H9 (cell line): ENCODE results near the gene RPP25. TPM values are rescaled to one million over a fixed set of nuclear protein-coding genes. Genes with fewer than 3 reads are reported as not detected.

Experiments
- DNase-seq: peaks from one replicate; pipeline ENCODE4 v3.0.0-alpha.2; 2017
- H2AFZ ChIP-seq: one replicate; pipeline ENCODE4 v1.6.1; 2013; ENCODE audit warnings: mild to moderate bottlenecking, low read length, control low read depth, moderate library complexity
- H2AK5ac ChIP-seq: 2 replicates; pipeline ENCODE4 v1.6.1; 2013; ENCODE audit warnings: low read length, control low read depth, mixed read lengths; ENCODE audit not compliant: insufficient read length
- H2BK120ac ChIP-seq: one replicate; pipeline ENCODE4 v1.6.1; 2013; ENCODE audit warnings: low read depth, mild to moderate bottlenecking, low read length, control low read depth, inconsistent platforms; ENCODE audit not compliant: poor library complexity, severe bottlenecking
- H2BK12ac ChIP-seq: 2 replicates; pipeline ENCODE4 v1.6.1; 2013; ENCODE audit warnings: low read length, control low read depth, mixed read lengths, low read depth; ENCODE audit not compliant: insufficient read length
- H2BK15ac ChIP-seq: 2 replicates; pipeline ENCODE4 v1.6.1; 2013; ENCODE audit warnings: low read depth, low read length, control low read depth
- H2BK20ac ChIP-seq: one replicate; pipeline ENCODE4 v1.6.1; 2013; ENCODE audit warnings: low read depth, mild to moderate bottlenecking, low read length, control low read depth, inconsistent platforms; ENCODE audit not compliant: poor library complexity, severe bottlenecking
- H2BK5ac ChIP-seq: 2 replicates; pipeline ENCODE4 v1.6.1; 2013; ENCODE audit warnings: low read length, control low read depth, mixed read lengths; ENCODE audit not compliant: insufficient read length
- H3K14ac ChIP-seq: 2 replicates; pipeline ENCODE4 v1.6.1; 2013; ENCODE audit warnings: low read length, control low read depth; ENCODE audit not compliant: insufficient read depth
- H3K18ac ChIP-seq: 2 replicates; pipeline ENCODE4 v1.6.1; 2013; ENCODE audit warnings: low read depth, mild to moderate bottlenecking, mixed read lengths, low read length, control low read depth; ENCODE audit not compliant: insufficient read length
- H3K23ac ChIP-seq: 2 replicates; pipeline ENCODE4 v1.6.1; 2013; ENCODE audit warnings: low read length, control low read depth, mixed read lengths, low read depth; ENCODE audit not compliant: insufficient read length
- H3K23me2 ChIP-seq: 2 replicates; pipeline ENCODE4 v1.6.1; 2013; ENCODE audit warnings: low read depth, mild to moderate bottlenecking, mixed read lengths, low read length, control low read depth; ENCODE audit not compliant: insufficient read length, poor library complexity, severe bottlenecking
- H3K27ac ChIP-seq: 2 replicates; pipeline ENCODE4 v1.5.1; 2013; ENCODE audit warnings: low read length, control low read depth, mixed read lengths, low read depth; ENCODE audit not compliant: insufficient read length
- H3K27me3 ChIP-seq: 2 replicates; pipeline ENCODE4 v1.6.1; 2013; ENCODE audit warnings: low read length, control low read depth, inconsistent platforms; ENCODE audit not compliant: insufficient read depth
- H3K4ac ChIP-seq: 2 replicates; pipeline ENCODE4 v1.6.1; 2013; ENCODE audit warnings: low read depth, mild to moderate bottlenecking, control low read depth, inconsistent platforms, low read length, moderate library complexity
- H3K4me1 ChIP-seq: 2 replicates; pipeline ENCODE4 v1.6.1; 2013; ENCODE audit warnings: low read length, control low read depth, inconsistent platforms; ENCODE audit not compliant: insufficient read depth
- H3K4me2 ChIP-seq: 2 replicates; pipeline ENCODE4 v1.6.1; 2013; ENCODE audit warnings: low read length, control low read depth, mixed read lengths; ENCODE audit not compliant: insufficient read length, insufficient read depth
- H3K56ac ChIP-seq: 2 replicates; pipeline ENCODE4 v1.6.1; 2013; ENCODE audit warnings: low read depth, mild to moderate bottlenecking, mixed read lengths, low read length, control low read depth; ENCODE audit not compliant: insufficient read length
- H3K79me1 ChIP-seq: 2 replicates; pipeline ENCODE4 v1.6.1; 2013; ENCODE audit warnings: low read depth, mild to moderate bottlenecking, moderate library complexity, low read length, control low read depth, inconsistent platforms; ENCODE audit not compliant: insufficient read depth, poor library complexity, severe bottlenecking
- H3K79me2 ChIP-seq: 2 replicates; pipeline ENCODE4 v1.6.1; 2013; ENCODE audit warnings: low read length, control low read depth, inconsistent platforms; ENCODE audit not compliant: insufficient read depth
- H3K9ac ChIP-seq: 2 replicates; pipeline ENCODE4 v1.6.1; 2013; ENCODE audit warnings: low read length, control low read depth, mixed read lengths; ENCODE audit not compliant: insufficient read length; ENCODE audit errors: extremely low read depth
- H3K9me3 ChIP-seq: one replicate; pipeline ENCODE4 v1.6.1; 2013; ENCODE audit warnings: low read depth, low read length, inconsistent platforms; ENCODE audit not compliant: control insufficient read depth
- H3T11ph ChIP-seq: one replicate; pipeline ENCODE4 v1.6.1; 2013; ENCODE audit warnings: mild to moderate bottlenecking, low read length, control low read depth, inconsistent platforms
- H4K20me1 ChIP-seq: one replicate; pipeline ENCODE4 v1.6.1; 2013; ENCODE audit not compliant: control insufficient read depth, insufficient read length, insufficient read depth
- H4K5ac ChIP-seq: 2 replicates; pipeline ENCODE4 v1.6.1; 2013; ENCODE audit warnings: low read depth, mild to moderate bottlenecking, mixed read lengths, low read length, control low read depth; ENCODE audit not compliant: insufficient read length
- H4K8ac ChIP-seq: replicated peaks from 2 replicates; pipeline ENCODE4 v1.6.1; 2013; ENCODE audit warnings: low read length, control low read depth, mixed read lengths, low read depth; ENCODE audit not compliant: insufficient read length
- H4K91ac ChIP-seq: 2 replicates; pipeline ENCODE4 v1.6.1; 2013; ENCODE audit warnings: low read depth, mild to moderate bottlenecking, moderate library complexity, mixed read lengths, low read length, control low read depth; ENCODE audit not compliant: insufficient read length
- H3K27ac Mint-ChIP-seq, 3 experiments: 2 replicates in 2 of 3; 3 replicates in 1 of 3; pipeline ENCODE4 v1.8.0; 2020 to 2021; ENCODE audit warnings: mixed read lengths in 3 of 3, mild to moderate bottlenecking in 1 of 3, moderate library complexity in 1 of 3
- H3K27me3 Mint-ChIP-seq: 2 replicates; pipeline ENCODE4 v1.8.0; 2021; ENCODE audit warnings: low read depth, mild to moderate bottlenecking, moderate library complexity, mixed read lengths
- H3K36me3 Mint-ChIP-seq, 3 experiments: 2 replicates in 2 of 3; 3 replicates in 1 of 3; pipeline ENCODE4 v1.8.0; 2020 to 2021; ENCODE audit warnings: low read depth in 3 of 3, mixed read lengths in 3 of 3; ENCODE audit not compliant: insufficient read depth in 1 of 3
- H3K4me1 Mint-ChIP-seq, 2 experiments: 2 replicates each; pipeline ENCODE4 v1.8.0; 2020; ENCODE audit warnings: mixed read lengths in 2 of 2
- H3K4me3 Mint-ChIP-seq, 2 experiments: 2 replicates in 1 of 2; 3 replicates in 1 of 2; pipeline ENCODE4 v1.8.0; 2020 to 2021; ENCODE audit warnings: mild to moderate bottlenecking in 2 of 2, mixed read lengths in 2 of 2, moderate library complexity in 1 of 2
- H3K9me3 Mint-ChIP-seq, 2 experiments: 2 replicates in 1 of 2; 3 replicates in 1 of 2; pipeline ENCODE4 v1.8.0; 2020; ENCODE audit warnings: mild to moderate bottlenecking in 2 of 2, mixed read lengths in 2 of 2, moderate library complexity in 1 of 2
- WGBS: extraction: QIAGEN DNeasy Blood & Tissue Kit; methylation state at CpG from one replicate; pipeline ENCODE4 v1.1.7; 2013; ENCODE audit warnings: missing lambda C conversion rate, low lambda C conversion rate, mixed read lengths; ENCODE audit not compliant: insufficient read length; ENCODE audit errors: extremely low coverage; 5-methylcytosine and 5-hydroxymethylcytosine counted together
- total RNA-seq: library from RNA; stranded (reverse); gene quantifications from 2 replicates; pipeline ENCODE4 v1.2.1, GENCODE V29; 2021
- TF ChIP-seq, protein P1 (sequence below): fragments of 200-600 bp; sonication (generic); conservative IDR thresholded peaks from 3 replicates; pipeline ENCODE4 v1.8.0; 2021; ENCODE audit warnings: antibody characterized with exemption, mild to moderate bottlenecking

Gene RPP25
- total RNA-seq, 1 experiment from 2014 or later: 12.6 TPM

DNA sequence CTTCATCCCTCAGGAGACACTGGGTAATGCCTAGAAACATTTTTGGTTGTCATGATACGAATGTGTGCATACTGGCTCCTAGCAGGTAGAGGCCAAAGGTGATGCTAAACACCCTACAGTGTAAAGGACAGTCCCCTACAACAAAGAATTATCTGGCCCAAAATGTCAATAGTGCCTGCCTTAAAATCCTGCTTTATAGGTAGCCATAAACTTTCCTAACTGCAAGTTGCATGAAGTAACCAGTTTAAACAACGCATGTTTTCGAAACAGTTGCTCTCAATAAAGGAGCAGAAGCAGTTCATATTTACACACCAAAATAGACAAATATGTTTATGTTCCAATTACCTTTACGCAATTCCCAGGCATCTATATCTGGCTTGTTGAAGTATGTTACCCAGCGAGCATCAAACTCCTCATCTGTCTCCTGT, 27.8 kb downstream of the RPP25 start:
- no peak overlapping the region for H2BK20ac ChIP-seq
- no CpG with 5 or more reads among the region's 5 CpGs for WGBS
- Mint-ChIP-seq H3K27ac (no peak overlapping the region), H3K27me3 (no peaks in the 10 kb centered on the region), H3K9me3 (no peaks in the 10 kb centered on the region), H3K36me3 (peaks cover 31 to 64% (median 55%) of the 10 kb centered on the region in 3 experiments; a peak in 6 of 7 replicates), H3K4me3 (no peak overlapping the region), H3K4me1 (no peaks in the 10 kb centered on the region)
- no peak overlapping the region for H4K8ac ChIP-seq
- H3K18ac ChIP-seq: no peak overlapping the region
- H3K27ac ChIP-seq: no peak overlapping the region
- peaks cover 10% of the 10 kb centered on the region for H3K79me1 ChIP-seq
- no peaks in the 10 kb centered on the region for H3K23me2 ChIP-seq
- no peaks in the 10 kb centered on the region for H3K27me3 ChIP-seq
- H3K14ac ChIP-seq: no peak overlapping the region
- TF ChIP-seq, protein P1, sequence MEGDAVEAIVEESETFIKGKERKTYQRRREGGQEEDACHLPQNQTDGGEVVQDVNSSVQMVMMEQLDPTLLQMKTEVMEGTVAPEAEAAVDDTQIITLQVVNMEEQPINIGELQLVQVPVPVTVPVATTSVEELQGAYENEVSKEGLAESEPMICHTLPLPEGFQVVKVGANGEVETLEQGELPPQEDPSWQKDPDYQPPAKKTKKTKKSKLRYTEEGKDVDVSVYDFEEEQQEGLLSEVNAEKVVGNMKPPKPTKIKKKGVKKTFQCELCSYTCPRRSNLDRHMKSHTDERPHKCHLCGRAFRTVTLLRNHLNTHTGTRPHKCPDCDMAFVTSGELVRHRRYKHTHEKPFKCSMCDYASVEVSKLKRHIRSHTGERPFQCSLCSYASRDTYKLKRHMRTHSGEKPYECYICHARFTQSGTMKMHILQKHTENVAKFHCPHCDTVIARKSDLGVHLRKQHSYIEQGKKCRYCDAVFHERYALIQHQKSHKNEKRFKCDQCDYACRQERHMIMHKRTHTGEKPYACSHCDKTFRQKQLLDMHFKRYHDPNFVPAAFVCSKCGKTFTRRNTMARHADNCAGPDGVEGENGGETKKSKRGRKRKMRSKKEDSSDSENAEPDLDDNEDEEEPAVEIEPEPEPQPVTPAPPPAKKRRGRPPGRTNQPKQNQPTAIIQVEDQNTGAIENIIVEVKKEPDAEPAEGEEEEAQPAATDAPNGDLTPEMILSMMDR: no peak
- H3K23ac ChIP-seq: no peak overlapping the region
- no peaks in the 10 kb centered on the region for H3K4me1 ChIP-seq
- no peak overlapping the region for H3T11ph ChIP-seq
- no peak overlapping the region for H2AK5ac ChIP-seq
- no peak overlapping the region for H2BK12ac ChIP-seq
- H2BK120ac ChIP-seq: no peak overlapping the region
- H3K9ac ChIP-seq: no peak overlapping the region
- H4K5ac ChIP-seq: no peak overlapping the region
- H3K4me2 ChIP-seq: no peak overlapping the region
- DNase-seq: no peak
- no peak overlapping the region for H2BK15ac ChIP-seq
- no peak overlapping the region for H2BK5ac ChIP-seq
- H4K91ac ChIP-seq: no peak overlapping the region
- no peaks in the 10 kb centered on the region for H3K9me3 ChIP-seq
- H3K79me2 ChIP-seq: peaks cover 5% of the 10 kb centered on the region; the same call in 1 of the 2 replicates
- H4K20me1 ChIP-seq: no peaks in the 10 kb centered on the region
- H3K56ac ChIP-seq: no peak overlapping the region
- H2AFZ ChIP-seq: no peak overlapping the region
- no peak overlapping the region for H3K4ac ChIP-seq
